Stimulated activated CD4-positive, alpha-beta T cell treated with anti-CD3 and anti-CD28 coated beads, Interleukin-1b, Interleukin-23, amount 100 ng/mL, for 48 hours (primary cell): ENCODE results near the gene CD82.

Source experiments
- DNase-seq: peaks from one replicate; pipeline ENCODE4 v3.0.0-alpha.2; 2020

CD82 gene

DNA sequence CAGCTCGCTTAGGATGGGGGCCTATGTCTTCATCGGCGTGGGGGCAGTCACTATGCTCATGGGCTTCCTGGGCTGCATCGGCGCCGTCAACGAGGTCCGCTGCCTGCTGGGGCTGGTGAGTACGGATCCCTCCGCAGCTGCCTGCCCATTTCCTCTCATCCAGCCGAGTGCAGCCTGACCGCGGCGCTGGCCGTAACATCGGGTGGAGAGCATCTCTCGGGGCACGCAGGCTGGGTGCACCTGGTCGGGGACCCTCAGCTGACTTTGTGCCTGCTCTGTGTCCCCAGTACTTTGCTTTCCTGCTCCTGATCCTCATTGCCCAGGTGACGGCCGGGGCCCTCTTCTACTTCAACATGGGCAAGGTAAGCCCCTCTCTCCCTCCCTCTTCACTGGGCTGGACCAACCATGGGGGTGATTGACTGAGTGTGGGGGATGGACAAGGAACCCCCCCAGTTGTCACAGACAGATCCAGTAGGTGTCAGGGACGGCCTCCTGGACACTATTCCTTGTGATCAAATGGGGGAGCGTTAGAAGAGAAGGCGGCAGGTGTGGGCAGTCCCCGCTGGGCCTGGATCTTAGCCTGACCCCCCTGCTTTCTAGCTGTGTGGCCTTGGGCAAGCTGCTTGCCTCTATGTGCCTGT is 39.7 kb downstream of the CD82 start:
- DNase-seq: no peak

DNA sequence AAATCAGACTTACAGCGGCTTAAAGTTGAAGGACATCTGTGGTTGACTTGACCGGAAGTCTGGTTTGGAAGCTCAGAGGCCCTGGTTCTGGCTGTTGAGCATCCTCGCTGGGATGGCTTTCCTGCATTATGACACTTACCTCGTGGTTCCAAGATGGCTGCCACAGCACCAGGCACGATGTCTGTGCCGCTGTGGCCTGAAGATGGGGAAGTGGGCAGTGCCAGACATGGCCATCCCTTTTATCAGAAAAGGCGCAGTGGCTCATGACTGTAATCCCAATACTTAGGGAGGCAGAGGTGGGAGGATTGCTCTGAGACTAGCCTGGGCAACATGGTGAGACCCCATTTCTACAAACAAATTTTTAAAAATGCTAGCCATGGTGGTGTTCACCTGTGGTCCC is 40.5 kb downstream of the CD82 start:
- DNase-seq: no peak

DNA sequence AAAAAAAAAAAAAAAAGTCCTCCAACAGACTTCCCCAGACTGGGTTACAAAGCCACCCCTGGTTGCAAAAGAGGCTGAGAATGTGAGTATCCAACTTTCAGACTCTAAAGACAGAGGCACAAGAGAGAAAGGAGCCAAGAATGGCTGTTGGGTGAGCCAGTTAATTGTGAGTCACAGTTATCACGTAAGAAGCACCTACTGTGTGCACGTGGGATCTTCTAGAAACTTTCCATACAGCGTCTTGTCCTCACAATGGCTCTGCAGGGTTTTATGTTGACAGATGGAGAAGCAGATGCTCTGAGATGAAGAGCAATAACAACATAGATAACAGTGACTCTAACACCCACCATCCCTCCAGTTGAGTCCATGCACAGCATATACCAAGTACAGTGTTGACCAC is 41.0 kb downstream of the CD82 start:
- DNase-seq: no peak

GRCh38 chr11:44607319-44607962 is 42.0 kb downstream of the CD82 start:
- peak; percentile 37 for DNase-seq

DNA sequence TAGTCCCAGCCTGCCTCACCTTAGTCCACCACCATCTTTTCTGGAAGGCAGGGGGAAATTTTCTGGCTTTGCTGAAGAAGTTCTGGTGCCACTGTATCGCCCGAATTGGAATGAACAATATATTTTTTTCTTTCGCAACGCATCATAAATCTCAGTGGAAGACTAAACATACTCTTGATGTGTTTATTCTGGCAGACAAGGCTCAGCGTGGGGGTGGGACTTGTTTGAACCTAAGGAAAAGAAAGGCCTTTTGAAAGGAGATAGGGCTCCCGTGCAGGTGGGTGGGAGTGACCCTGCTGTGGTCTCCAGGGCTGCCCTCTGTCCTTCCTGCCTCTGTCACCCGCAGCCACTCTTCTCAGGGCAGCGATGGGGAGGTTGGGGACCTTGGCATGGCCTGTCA is 42.5 kb downstream of the CD82 start:
- DNase-seq: no peak

DNA sequence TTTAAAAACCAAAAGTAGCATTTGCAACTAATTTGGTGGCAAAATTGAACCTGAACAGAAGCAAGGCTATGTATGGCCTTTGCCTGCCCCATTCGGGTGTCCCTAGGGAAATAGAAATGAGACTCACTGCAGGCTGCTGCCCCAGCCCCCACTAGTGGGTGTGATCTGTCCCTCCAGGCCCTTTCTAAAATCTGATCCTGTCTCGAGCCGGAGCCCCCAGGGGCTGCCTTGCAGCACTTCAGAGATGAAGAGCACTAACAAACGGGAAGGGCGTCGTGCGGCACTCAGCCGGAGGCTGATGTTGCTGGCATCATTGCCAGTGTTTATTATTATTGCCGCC is 43.2 kb downstream of the CD82 start:
- no peak for DNase-seq

GRCh38 chr11:44608991-44609782 is 43.7 kb downstream of the CD82 start:
- peak; percentile 26 for DNase-seq

- DNase-seq: no peak
Observed at GRCh38 chr11:44609783-44610155, 44.3 kb downstream of the CD82 start.

GRCh38 chr11:44610186-44610955 is 44.9 kb downstream of the CD82 start:
- DNase-seq: no peak

DNA sequence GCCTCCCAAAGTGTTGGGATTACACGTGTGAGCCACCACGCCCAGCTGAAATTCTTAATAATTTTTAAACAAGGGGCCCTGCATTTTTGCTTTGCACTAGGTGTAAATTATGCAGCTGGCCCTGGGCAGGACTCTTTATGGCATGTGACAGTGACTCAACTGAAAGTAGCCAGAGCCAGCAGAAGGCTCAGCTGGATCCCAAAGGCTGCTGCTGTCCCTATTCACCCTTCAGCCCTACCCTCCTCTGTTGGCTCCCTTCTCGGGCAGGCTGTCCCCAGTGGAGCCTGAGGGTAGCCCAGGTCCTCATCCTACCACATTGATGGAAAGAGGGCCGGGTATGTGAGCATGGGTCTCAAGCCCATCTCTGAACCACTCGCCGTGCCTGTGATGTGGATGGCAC is 45.6 kb downstream of the CD82 start:
- DNase-seq: no peak

DNA sequence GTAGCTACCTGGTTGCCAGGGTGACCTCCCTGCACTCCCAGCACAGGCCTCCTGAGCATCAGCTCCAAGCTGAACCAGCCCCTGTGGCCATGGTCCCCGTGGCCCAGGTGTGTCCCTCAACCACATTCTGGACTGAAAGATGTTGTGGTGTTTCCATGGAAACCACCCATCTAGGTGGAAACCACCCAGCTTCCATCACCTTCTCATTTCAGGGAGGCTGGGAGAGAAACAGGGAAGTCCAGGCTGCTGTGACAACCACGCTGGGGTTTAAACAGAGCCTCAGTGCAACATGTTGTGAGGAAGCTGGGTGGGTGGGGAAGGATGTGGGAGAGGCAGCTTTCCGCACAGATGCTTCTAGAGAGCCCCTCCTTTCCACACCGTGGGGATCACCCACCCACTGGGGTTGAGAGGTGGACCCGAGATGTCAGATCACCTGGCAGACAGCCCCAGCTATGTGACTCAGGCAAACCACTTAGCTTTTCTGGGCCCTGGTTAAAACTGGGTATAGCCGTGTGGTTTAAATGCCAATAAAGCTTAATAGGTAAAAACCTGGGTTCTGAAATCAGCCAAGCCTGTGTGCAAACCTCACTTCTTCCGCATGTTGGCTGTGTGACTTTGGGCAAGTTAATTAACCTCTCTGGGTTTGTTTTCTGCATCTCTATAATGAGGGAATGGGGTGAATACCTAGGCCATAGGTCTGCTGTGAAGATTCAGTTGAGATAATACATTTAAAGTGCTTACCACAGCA is 46.4 kb downstream of the CD82 start:
- peak; percentile 56 for DNase-seq

GRCh38 chr11:44613153-44613552 is 47.7 kb downstream of the CD82 start:
- DNase-seq: no peak

GRCh38 chr11:44614281-44614775 is 48.9 kb downstream of the CD82 start:
- no peak for DNase-seq

DNA sequence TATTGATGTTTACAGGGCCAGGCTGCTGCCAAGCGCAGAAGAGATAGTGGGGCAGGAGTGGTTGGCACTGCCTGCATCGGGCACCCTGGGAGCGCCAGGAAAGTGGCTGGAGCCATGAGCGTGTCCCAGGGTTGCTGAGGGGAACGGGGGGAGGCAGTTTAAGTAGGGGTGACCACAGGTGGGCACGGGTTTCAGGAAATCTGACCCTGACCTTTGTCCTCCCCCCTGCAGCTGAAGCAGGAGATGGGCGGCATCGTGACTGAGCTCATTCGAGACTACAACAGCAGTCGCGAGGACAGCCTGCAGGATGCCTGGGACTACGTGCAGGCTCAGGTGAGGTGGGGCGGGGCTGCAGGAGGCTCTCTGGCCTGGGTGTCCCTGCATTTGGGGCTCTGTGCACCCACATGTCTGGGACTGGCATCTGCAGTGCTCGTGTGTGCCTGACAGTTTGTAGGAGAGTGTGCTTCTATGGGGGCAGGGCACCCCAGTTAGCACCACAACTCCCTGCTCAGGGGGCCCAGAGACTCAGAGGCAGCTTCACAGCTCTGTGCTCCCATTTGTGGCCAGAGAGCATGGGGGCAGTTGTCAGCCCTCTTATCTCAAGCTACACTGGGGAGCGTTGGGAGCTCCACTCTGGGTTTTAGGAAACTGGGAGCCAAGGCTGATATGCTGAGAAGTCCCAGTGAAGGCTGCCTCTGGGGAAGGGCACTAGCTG is 49.7 kb downstream of the CD82 start:
- no peak for DNase-seq

DNA sequence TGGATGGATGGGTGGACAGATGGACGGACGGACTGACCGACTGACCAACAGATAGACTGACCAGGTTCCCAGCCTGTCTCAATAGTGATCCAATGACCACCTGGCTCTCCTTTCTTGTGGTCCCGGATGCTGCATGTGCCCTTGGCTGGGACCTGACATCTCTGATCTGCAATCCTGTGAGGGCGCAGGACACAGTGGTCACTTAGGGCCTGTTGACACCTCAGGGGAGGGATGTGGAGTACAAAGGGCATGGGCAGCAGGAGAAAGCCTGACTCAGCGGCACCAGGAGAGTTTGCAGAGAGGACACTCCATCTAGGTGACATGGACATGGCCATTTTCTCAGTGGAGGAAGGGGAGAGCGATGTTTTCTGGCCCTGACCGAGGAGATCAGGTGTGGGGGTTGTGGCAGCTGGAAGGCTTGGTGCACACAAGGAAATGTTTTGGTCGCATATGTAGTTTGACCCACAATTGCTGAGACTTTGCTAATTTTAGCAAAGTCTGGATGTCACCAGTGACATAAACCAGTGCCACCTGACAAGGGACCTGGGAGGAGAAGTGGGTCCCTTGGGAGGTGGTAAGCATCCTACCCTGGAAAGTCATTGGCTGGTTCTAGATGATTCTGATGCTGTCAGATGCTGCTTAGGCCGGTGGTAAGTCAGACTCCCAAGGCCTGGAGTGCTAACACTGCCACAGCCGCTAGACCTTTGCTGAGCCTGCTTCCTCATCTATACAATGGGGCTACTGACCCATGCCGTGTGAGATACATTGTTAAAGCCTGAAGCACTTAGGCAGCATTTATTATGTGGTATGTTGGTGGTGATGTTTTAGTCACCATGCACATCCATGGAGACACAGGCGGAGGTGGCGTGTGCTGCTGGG is 50.7 kb downstream of the CD82 start:
- no peak for DNase-seq

DNA sequence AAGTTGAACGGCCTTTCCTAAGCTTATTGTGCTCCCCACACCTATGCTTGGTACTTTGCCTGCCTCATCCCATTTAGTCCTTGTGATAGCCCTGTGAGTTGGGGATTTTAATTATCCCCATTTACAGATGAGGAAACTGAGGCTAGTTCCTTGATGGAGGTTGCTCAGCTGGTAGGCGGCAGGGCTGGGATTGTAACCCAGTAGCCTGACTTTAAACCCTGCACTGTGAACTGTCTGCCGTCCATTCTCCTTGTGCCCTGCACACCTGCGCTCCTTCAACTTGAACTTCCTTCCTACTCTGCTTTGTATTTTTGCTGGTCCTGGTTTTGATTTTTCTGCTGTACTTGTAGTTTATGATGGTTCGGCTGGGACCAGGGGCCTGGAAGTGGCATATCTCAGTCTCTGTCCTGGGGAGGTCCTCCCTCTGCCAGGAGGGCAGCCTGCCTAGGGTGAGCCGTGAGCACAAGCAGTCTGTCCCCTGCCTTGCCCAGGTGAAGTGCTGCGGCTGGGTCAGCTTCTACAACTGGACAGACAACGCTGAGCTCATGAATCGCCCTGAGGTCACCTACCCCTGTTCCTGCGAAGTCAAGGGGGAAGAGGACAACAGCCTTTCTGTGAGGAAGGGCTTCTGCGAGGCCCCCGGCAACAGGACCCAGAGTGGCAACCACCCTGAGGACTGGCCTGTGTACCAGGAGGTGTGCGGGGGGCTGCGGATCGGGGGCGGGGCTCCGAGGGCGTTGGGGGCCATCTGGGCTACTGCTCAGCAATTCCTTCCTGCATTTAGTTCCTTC is 52.4 kb downstream of the CD82 start:
- no peak for DNase-seq

DNA sequence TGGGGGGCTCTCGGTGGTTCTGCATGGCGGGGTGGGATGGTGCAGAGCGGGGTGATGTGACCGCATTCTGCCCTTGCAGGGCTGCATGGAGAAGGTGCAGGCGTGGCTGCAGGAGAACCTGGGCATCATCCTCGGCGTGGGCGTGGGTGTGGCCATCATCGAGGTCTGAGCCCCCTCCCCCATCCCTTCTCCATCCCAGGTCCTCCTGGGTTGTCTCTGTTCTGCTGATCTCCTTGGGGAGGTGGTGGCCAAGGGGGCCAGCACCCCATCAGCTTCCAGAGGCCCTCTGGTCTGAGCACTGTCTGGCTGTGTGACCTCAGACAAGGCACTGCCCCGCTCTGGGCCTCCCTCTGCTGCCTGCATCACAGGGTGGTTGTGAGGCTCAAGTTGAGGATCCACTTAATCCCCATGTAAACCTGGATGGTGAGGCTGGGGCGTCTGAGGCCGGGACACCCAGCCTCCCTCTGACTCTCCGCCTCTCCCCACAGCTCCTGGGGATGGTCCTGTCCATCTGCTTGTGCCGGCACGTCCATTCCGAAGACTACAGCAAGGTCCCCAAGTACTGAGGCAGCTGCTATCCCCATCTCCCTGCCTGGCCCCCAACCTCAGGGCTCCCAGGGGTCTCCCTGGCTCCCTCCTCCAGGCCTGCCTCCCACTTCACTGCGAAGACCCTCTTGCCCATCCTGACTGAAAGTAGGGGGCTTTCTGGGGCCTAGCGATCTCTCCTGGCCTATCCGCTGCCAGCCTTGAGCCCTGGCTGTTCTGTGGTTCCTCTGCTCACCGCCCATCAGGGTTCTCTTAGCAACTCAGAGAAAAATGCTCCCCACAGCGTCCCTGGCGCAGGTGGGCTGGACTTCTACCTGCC is 53.3 kb downstream of the CD82 start:
- DNase-seq: no peak

- DNase-seq: no peak
Observed at GRCh38 chr11:44620328-44620725, 54.9 kb downstream of the CD82 start.

DNA sequence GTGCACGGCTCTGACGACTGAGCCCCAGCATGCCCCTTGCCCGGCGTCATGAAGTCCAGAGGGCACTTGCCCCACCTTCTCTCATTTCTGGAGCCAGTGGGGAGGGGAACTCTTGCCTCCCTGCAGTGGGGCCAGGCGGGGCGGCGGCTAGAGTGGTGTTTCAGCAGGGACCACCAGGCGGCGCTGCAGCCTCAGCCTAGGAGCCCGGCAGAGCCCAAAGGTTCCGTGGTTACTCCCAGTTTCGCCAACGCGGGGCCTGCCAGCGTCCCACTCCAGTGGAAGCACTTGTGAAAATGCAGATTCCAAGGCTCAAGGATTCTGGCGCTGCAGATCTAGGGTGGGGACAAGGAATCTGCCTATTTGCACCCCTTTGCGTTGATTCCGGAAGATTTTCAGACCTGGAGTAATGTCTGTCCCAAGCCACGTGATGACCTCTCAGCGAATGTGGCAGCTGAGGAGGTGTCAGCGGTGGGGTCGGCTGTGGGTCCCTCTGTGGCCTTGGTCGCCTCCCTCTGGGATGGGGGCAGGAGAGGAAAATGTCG is 55.7 kb downstream of the CD82 start:
- DNase-seq: peak; percentile 57
